Right lobe of liver (tissue), 6 donors: ENCODE data around the gene JMJD8. TPM values are rescaled to one million over a fixed set of nuclear protein-coding genes. Genes with fewer than 3 reads are reported as not detected.

ENCODE experiments used
- ATAC-seq, 4 donors: fragments of 200-7000 bp; cut with Tn5 transposase; one replicate each; pipeline ENCODE4 v1.9.1; 2020; ENCODE audit warnings: mild to moderate bottlenecking in 4 of 4, moderate library complexity in 4 of 4
- DNase-seq, 3 donors: peaks; one replicate each; pipeline ENCODE4 v3.0.0-alpha.2; 2020
- H3K27ac ChIP-seq, 3 donors: fragments of 200-600 bp; one replicate each; pipeline ENCODE4 v1.8.0; 2022
- H3K27me3 ChIP-seq, 2 donors: fragments of 200-600 bp; one replicate each; pipeline ENCODE4 v1.8.0; 2022
- H3K36me3 ChIP-seq, 4 donors: fragments of 200-600 bp; sonication (generic) in 1 of 4; one replicate each; pipeline versions ENCODE4 v1.5.1 to v1.8.0; 2017 to 2022; ENCODE audit warnings: control low read depth in 1 of 4
- H3K4me1 ChIP-seq, 4 donors: fragments of 200-600 bp; sonication (generic) in 1 of 4; one replicate each; pipeline versions ENCODE4 v1.5.1 to v1.8.0; 2017 to 2022; ENCODE audit warnings: control low read depth in 1 of 4
- H3K4me3 ChIP-seq, 3 donors: fragments of 200-600 bp; one replicate each; pipeline ENCODE4 v1.8.0; 2022
- H3K9me3 ChIP-seq, 4 donors: fragments of 200-600 bp; sonication (generic) in 1 of 4; one replicate each; pipeline versions ENCODE4 v1.5.1 to v1.8.0; 2017 to 2022; ENCODE audit warnings: control low read depth in 1 of 4
- CTCF ChIP-seq, 4 donors: fragments of 200-600 bp in 3 of 4; fragments of 450-650 bp in 1 of 4; IDR thresholded peaks; one replicate each; pipeline versions ENCODE4 v1.5.1 to v1.8.0; 2016 to 2022; ENCODE audit warnings: antibody characterized with exemption in 4 of 4, mild to moderate bottlenecking in 2 of 4
- POLR2A ChIP-seq: fragments of 450-650 bp; IDR thresholded peaks from one replicate; pipeline ENCODE4 v1.6.1; 2017; ENCODE audit warnings: antibody characterized with exemption, mild to moderate bottlenecking
- WGBS: methylation state at CpG from one replicate; pipeline ENCODE4 v1.1.6; 2018; ENCODE audit warnings: low coverage, low lambda C conversion rate; ENCODE audit not compliant: insufficient coverage; ENCODE audit errors: missing lambda C conversion rate; 5-methylcytosine and 5-hydroxymethylcytosine counted together
- intact Hi-C, 2 donors: fragments of 100-400 bp; cut with DNase I; formaldehyde crosslinking; loops; one replicate each; pipeline versions ENCODE4 v1.11.2 to v1.14.1; 2022
- total RNA-seq, 6 experiments: library from RNA; depleted of rRNA in 2 of 6; stranded (reverse); fragments of >200 nt in 2 of 6; fragmentation: NEBNext Ultra II Directional in 3 of 6; extraction: Animal tissue kit (Norgen Biotek cat#: 25700) in 3 of 6; gene quantifications; one replicate each; pipeline versions ENCODE4 v1.1.0 to v1.2.4, GENCODE V29; 2016 to 2023
- donor health status: DM: no; HTN: yes; CAD: no.
- donor health status: DM: no; HTN: no; CAD: no.
- donor health status: DM: no; HTN: no; CAD: no.
- donor health status: DM: no; HTN: yes; CAD: no.
- donor health status: DM: no; HTN: yes; CAD: no.

Gene JMJD8
- total RNA-seq, 6 experiments from 2014 or later: 26.9 to 68.1 (median 36.9) TPM

GRCh38 chr16:683396-684070 is 601 bp downstream of the JMJD8 start:
- Histone ChIP-seq H3K36me3 (peaks cover 0 to 21% (median 7%) of the 10 kb centered on the region in 4 donors), H3K4me1 (peaks cover 0 to 40% (median 14%) of the 10 kb centered on the region in 4 donors), H3K9me3 (no peaks in the 10 kb centered on the region), H3K27ac (peak overlapping the region in 2 of 3 donors; percentile 32 to 36), H3K4me3 (peak overlapping the region; percentile 47 to 84 (median 68)), H3K27me3 (no peaks in the 10 kb centered on the region)
- no peak for ATAC-seq
- DNase-seq: peak in 1 of 3 donors; percentile 60
- intact Hi-C loops: no loop called here
- TF ChIP-seq POLR2A: no peak
- no peak for TF ChIP-seq CTCF (IDR thresholded peaks at IDR 0.05)
- WGBS: 41% methylated on average over 5 of the region's 57 CpGs

DNA sequence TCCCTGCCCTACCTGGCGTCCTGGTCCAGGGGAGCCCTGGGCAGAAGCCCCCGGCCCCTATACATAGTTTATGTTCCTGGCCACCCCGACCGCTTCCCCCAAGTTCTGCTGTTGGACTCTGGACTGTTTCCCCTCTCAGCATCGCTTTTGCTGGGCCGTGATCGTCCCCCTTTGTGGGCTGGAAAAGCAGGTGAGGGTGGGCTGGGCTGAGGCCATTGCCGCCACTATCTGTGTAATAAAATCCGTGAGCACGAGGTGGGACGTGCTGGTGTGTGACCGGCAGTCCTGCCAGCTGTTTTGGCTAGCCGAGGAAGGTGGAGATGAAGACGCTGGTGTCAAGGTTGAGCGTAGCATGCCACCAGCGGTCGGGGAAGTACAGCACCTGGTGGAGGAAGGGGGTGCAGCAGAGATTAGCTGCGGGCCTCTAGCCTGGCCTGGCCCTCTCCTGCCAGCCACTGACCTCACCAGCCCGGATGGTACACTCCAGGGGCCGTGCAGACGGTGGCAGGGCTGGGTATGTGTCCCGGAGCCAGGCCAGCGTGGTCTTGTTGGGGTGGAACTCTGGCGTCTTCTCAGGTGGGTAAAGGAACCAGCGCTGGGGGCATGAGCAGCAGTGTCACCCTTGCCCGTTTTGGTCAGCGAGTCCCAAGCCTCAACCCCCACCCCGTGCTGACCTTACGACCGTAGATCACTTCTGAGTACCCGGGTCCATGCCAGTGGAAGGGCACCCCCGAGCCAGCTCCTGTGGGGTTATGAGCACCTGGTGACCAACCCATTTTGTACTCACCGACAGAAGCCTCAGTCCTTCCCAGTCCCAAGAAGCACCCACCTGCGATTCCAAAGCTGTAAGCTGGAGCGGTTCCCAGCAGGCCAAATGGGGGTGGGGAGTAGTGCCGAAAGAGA is 1.4 kb downstream of the JMJD8 start:
- ATAC-seq (no peak), DNase-seq (peak in 1 of 3 donors; percentile 56)
- H3K27ac ChIP-seq: no peak overlapping the region
- no peaks in the 10 kb centered on the region for H3K27me3 ChIP-seq
- H3K4me1 ChIP-seq: peaks cover 0 to 41% (median 13%) of the 10 kb centered on the region in 4 donors
- WGBS: 59% methylated on average over 13 of the region's 36 CpGs
- intact Hi-C loops: no loop called here
- H3K4me3 ChIP-seq: peak overlapping the region in 1 of 3 donors; percentile 84
- TF ChIP-seq CTCF (IDR thresholded peaks at IDR 0.05) (no peak), POLR2A (no peak)
- H3K9me3 ChIP-seq: no peaks in the 10 kb centered on the region
- H3K36me3 ChIP-seq: peaks cover 0 to 21% (median 7%) of the 10 kb centered on the region in 4 donors

GRCh38 chr16:681746-682427 is 2.2 kb downstream of the JMJD8 start:
- H3K4me1 ChIP-seq: peaks cover 0 to 41% (median 13%) of the 10 kb centered on the region in 4 donors
- intact Hi-C loops: no loop called here
- DNase-seq (no peak), ATAC-seq (no peak)
- no peak for TF ChIP-seq POLR2A
- no peak for TF ChIP-seq CTCF (IDR thresholded peaks at IDR 0.05)
- WGBS: 42% methylated on average over 8 of the region's 28 CpGs
- no peaks in the 10 kb centered on the region for H3K27me3 ChIP-seq
- H3K4me3 ChIP-seq: peak overlapping the region in 2 of 3 donors; percentile 62 to 77
- H3K36me3 ChIP-seq: peaks cover 0 to 20% (median 7%) of the 10 kb centered on the region in 4 donors
- no peaks in the 10 kb centered on the region for H3K9me3 ChIP-seq
- H3K27ac ChIP-seq: no peak overlapping the region

DNA sequence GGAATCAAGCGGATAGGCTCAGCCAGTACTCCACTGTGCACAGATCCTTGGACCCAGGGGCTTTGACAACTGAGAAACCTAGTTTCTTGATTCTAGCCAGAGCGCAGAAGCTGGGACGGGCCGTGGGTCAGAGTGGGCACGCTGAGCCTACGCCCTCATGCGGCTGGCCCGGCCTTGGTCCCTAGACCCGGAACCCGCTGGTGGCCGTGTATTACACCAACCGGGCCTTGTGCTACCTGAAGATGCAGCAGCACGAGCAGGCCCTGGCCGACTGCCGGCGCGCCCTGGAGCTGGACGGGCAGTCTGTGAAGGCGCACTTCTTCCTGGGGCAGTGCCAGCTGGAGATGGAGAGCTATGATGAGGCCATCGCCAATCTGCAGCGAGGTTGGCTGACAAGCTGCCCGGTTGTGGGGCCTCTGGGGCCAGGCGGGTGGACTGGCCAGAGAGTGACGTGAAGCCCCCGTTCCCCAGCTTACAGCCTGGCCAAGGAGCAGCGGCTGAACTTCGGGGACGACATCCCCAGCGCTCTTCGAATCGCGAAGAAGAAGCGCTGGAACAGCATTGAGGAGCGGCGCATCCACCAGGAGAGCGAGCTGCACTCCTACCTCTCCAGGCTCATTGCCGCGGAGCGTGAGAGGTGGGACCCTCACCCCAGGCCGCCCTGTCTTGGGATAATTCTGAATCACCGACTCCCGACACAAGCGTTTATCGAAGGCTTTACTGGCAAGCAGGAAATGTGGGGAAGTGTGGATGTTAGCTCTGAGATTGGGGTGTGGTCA is 3.0 kb downstream of the JMJD8 start:
- DNase-seq: peak in 2 of 3 donors; percentile 75 to 76
- no peaks in the 10 kb centered on the region for H3K27me3 ChIP-seq
- no peak for ATAC-seq
- H3K9me3 ChIP-seq: no peaks in the 10 kb centered on the region
- H3K27ac ChIP-seq: peak overlapping the region in 2 of 3 donors; percentile 71 to 86
- intact Hi-C loops: no loop called here
- peaks cover 0 to 14% (median 7%) of the 10 kb centered on the region in 4 donors for H3K36me3 ChIP-seq
- 30% methylated on average over 16 of the region's 44 CpGs for WGBS
- H3K4me1 ChIP-seq: peaks cover 0 to 41% (median 13%) of the 10 kb centered on the region in 4 donors
- peak overlapping the region; percentile 62 to 77 (median 67) for H3K4me3 ChIP-seq
- TF ChIP-seq CTCF (IDR thresholded peaks at IDR 0.05) (peak in 1 of 4 donors; percentile 19), POLR2A (no peak)
